ENCODE results near the gene TVP23A.

GRCh38 chr16:10745841-10746240 is 72.8 kb downstream of the TVP23A start:
- TF ChIP-seq CTCF (IDR thresholded peaks at IDR 0.05) (no peak), POLR2A (IDR thresholded peaks at IDR 0.05) (no peak)
